Measurements from ENCODE around the gene ACVR1B. TPM values are rescaled to one million over a fixed set of nuclear protein-coding genes. Genes with fewer than 3 reads are reported as not detected.

The ACVR1B gene
- total and polyA plus RNA-seq, 2 of the 8 experiments (the other 6 are each of a cell fraction or from before 2014, with no cell fraction given) = 16.0 to 19.2 TPM

GRCh38 chr12:51986834-51987233 is 35.3 kb downstream of the ACVR1B start:
- no peak for FAIRE-seq
- Histone ChIP-seq H3K4me1 (replicated peaks in 1 of 4; ENCODE audit: control insufficient read depth in 3 of 4, insufficient read depth in 4 of 4, low read length in 3 of 4) (no peaks in the 10 kb centered on the region), H3K23ac (ENCODE audit: insufficient read length) (no peak overlapping the region), H4K5ac (ENCODE audit: insufficient read length, low read depth, low read length) (no peak overlapping the region), H2BK120ac (replicated peaks; ENCODE audit: low read depth, low read length) (no peak overlapping the region), H3K36me3 (ENCODE audit: control insufficient read depth in 2 of 4, insufficient read depth in 4 of 4, low read length in 3 of 4) (peaks cover 4 to 16% (median 12%) of the 10 kb centered on the region in 4 experiments), H3K9ac (replicated peaks in 1 of 4; ENCODE audit: extremely low read depth in 1 of 4, low read depth in 3 of 4, low read length in 3 of 4) (no peak overlapping the region), H2AK5ac (ENCODE audit: low read depth, low read length) (no peak overlapping the region), H3K14ac (ENCODE audit: insufficient read length) (no peak overlapping the region), H2BK5ac (ENCODE audit: low read depth, low read length) (no peak overlapping the region), H3K27ac (ENCODE audit: low read depth, low read length) (no peak overlapping the region), H3K79me1 (ENCODE audit: low read depth, low read length) (no peaks in the 10 kb centered on the region), H3K27me3 (replicated peaks in 1 of 4; ENCODE audit: control insufficient read depth in 3 of 4, extremely low read depth in 1 of 4, insufficient read depth in 3 of 4, low read length in 3 of 4) (no peaks in the 10 kb centered on the region), H3K4me3 (ENCODE audit: extremely low read depth in 1 of 4, insufficient read depth in 2 of 4, low read depth in 3 of 4, low read length in 4 of 4) (no peak overlapping the region), H2BK20ac (ENCODE audit: low read length) (no peak overlapping the region), H2AFZ (ENCODE audit: low read length) (no peak overlapping the region), H2BK12ac (ENCODE audit: low read depth, low read length) (no peak overlapping the region), H3K4ac (replicated peaks; ENCODE audit: insufficient read length, low read depth, low read length) (no peak overlapping the region), H2BK15ac (ENCODE audit: low read length) (no peak overlapping the region), H4K91ac (replicated peaks; ENCODE audit: insufficient read length, low read length) (no peak overlapping the region), H3K23me2 (ENCODE audit: low read depth, low read length) (no peaks in the 10 kb centered on the region), H3K18ac (ENCODE audit: extremely low read depth, low read length) (no peak overlapping the region), H4K8ac (ENCODE audit: extremely low read depth, insufficient read depth, low read length) (no peak overlapping the region), H3K56ac (replicated peaks; ENCODE audit: insufficient read length, low read depth, low read length) (no peak overlapping the region), H4K20me1 (replicated peaks in 1 of 2; ENCODE audit: control insufficient read depth in 1 of 2, insufficient read depth in 2 of 2, low read length in 2 of 2) (peaks cover 0 to 2% of the 10 kb centered on the region in 2 experiments), H3K9me3 (ENCODE audit: insufficient read depth in 2 of 2, low read depth in 1 of 2, low read length in 1 of 2) (no peaks in the 10 kb centered on the region), H3K4me2 (ENCODE audit: insufficient read depth in 1 of 2, low read depth in 2 of 2, low read length in 2 of 2) (no peak overlapping the region), H3K79me2 (ENCODE audit: control insufficient read depth in 1 of 2, insufficient read depth in 2 of 2, low read length in 2 of 2) (no peaks in the 10 kb centered on the region)
- DNase-seq (ENCODE audit: low read depth in 1 of 2, low spot score in 2 of 2) = no peak
- ChIA-PET POLR2A (ENCODE audit: partially characterized antibody) (no interaction called here), CTCF (ENCODE audit: partially characterized antibody) (interaction anchor here (1.6 to 38.2 kb wide), 6 partner anchors 10 to 92 kb away, joined by 4 to 1249 read pairs (median 7); no protein-coding TSS in a partner anchor)
- 86% methylated on average over 8 of the region's 8 CpGs; no CpG with 5 or more reads in 1 of the 2 experiments for WGBS, 2 experiments (ENCODE audit: extremely low coverage in 1 of 2, insufficient coverage in 1 of 2, insufficient read length in 1 of 2, insufficient replicate concordance in 2 of 2, low coverage in 1 of 2, low lambda C conversion rate in 2 of 2, missing lambda C conversion rate in 1 of 2)
- TF ChIP-seq CBX8 (IDR thresholded peaks at IDR 0.05; ENCODE audit: borderline replicate concordance, low read depth, low read length) (no peak), SIX5 (IDR thresholded peaks at IDR 0.05; ENCODE audit: low read depth, low read length) (no peak), TAF1 (IDR thresholded peaks at IDR 0.05; ENCODE audit: low read depth, low read length) (no peak), ZNF274 (IDR thresholded peaks at IDR 0.05; ENCODE audit: borderline replicate concordance, extremely low read depth, low read length) (no peak)
